Fibroblast of the conjunctiva (primary cell): ENCODE results near the gene QSOX2.

Experiments used
- DNase-seq: peaks from one replicate; pipeline ENCODE4 v3.0.0-alpha.2; 2010; ENCODE audit warnings: low read depth

Gene QSOX2

GRCh38 chr9:136251264-136252115 lies 5.9 kb upstream of the QSOX2 start:
- DNase-seq: no peak

DNA sequence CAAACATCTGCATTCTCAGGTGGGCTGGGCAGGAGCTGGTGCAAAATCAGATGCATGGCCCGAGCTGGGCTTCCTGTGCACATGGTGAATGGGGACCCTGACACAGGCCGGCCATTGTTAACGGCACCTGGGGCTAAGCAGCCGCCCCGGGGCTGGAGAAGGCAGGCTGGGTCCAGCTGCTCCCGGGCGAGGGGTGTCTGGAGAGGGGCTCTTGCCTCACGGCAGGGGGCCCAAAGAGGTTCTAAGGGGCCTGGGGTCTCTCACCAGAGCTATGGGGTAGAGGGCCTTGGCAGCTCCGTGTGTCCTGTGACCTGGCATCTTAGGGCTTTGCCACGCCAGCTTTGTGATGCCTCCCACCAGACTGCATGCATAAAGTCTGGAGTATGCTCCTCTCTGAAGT lies 5.1 kb upstream of the QSOX2 start:
- no peak for DNase-seq

DNA sequence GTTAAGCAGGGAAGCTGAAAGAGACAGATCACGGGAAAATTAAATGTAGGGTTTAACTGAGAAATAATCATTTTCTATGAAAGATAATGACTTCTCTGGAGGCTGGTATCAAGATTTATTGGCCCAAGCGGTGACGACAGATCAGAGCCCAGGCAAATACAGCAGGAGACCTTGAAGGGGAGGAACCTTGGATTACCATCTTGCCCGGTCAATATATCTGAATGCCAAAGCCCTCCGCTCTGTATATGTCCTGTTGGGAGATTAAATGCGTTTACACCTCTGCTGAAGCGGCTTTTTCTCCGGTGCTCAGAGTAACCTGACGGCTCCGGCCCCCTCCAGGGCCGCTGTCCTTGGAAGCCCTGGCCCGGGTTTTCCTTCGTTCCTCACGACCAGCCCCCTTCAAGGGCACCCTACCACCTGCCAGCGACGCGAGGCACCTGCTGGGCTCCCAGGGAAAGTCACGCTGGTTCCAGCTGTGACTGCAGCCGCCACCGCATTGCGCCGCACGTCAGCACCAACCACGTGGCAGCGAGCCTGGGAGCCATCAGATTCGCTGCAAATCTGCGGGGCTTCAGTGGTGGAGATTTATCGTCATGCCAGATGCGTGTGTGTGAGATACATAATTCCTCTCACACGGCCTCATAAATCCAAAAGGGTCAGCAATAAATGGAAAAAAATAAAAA lies 4.4 kb upstream of the QSOX2 start:
- no peak for DNase-seq

DNA sequence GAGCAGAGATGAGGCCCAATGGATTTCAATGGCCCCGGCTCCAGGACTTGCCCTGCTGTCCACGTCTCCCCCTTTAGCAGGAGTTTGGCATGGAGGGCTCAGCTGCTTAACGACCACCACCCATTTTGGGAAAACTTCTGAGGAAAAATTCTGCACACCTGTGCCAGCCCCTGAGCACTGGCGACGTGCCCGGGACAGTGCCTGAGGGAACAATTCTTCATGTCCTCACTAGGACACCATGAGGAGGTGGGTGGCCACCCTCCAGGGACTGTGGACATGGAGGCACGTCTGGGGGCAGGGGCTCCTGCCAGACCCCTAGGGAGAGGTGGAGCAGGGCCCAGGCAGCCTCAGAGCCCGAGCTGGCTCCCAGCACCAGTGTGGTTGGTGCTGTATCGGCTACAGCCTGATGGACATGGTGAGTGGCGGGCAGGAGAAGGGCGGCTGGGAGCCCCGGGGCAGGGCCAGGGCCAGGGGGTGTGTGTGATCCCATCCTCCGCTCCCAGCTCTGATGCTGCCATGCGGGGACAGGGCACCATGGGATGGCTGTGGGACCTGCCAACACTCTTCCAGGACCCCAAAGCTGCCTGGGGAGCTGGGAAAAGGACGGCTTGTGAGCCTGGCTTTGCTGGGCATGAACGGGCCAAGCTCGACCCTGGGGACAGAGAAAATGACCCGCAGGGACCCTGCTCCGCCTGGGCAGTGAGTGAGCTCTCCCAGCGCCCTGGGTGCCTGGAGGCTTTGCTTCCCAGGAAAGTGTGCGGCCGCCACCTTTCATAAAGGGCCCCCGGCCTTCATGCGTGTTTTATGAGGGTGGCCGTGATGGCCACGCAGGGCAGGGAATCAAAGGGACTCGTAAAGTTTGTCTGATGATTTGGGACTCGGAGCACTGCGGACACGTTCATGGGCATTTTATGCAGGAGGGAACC lies 3.6 kb upstream of the QSOX2 start:
- DNase-seq: no peak

DNA sequence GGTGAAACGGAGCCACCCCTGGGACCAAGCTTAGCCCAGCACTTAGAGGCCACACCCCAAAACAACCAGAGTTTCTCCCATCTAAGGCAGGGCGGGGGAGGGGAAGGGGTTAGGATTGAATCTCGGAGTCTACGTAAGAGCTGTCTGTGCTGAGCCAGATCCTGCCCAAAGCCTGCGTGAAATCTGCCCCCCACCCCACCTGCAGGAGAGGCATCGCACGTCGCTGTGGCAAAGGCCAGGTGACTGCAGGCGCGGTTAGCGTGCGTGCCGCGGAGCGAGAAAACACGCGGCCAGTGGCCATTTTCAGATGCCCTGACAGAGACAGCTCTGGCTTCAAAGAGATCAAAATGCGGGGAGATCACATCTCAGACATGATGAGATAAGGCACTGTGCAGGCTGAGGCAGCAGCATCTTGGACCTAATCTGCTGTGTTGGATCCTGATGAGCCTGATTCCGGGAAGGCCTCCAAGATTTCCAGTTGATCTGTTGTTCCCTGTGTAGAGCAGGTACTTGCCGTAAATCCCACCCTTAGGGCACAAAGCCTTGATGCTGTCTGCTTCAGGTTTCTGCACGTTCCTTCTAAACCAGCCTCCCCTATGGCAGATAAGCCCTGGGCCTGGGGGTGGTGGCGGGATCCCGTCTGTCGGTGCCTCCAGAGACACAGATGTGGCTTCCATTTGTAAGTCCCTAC lies 2.5 kb upstream of the QSOX2 start:
- no peak for DNase-seq

GRCh38 chr9:136247551-136247916 lies 1.9 kb upstream of the QSOX2 start:
- no peak for DNase-seq

- DNase-seq: no peak
Observed at GRCh38 chr9:136246849-136247550, 1.4 kb upstream of the QSOX2 start.

- no peak for DNase-seq
Observed at GRCh38 chr9:136244969-136245218, 718 bp downstream of the QSOX2 start.

GRCh38 chr9:136244122-136244968 lies 1.3 kb downstream of the QSOX2 start:
- DNase-seq: no peak

DNA sequence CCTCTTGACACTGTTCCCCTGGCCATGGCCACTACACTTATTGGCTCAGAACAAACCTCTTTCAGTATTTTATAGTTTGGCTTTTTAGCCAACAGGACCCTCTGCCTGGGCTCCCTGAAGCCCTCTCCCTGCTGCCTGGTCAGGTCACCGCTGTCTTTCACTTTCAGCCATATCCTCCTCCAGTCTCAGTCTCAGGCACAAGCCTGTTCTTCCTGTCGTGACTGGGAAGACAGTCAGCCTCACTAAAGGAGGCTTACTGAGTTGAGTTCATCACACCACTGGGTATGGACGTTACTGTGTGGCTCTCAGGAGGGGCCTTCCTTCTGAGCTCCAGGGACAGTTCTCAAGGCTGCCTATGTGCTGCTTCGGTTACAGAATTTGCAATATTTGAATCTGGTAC lies 2.0 kb downstream of the QSOX2 start:
- no peak for DNase-seq

- no peak for DNase-seq
Observed at GRCh38 chr9:136242918-136243525, 2.6 kb downstream of the QSOX2 start.

GRCh38 chr9:136242248-136242647 lies 3.4 kb downstream of the QSOX2 start:
- DNase-seq: no peak

- DNase-seq: no peak
Observed at GRCh38 chr9:136241542-136241941, 4.1 kb downstream of the QSOX2 start.

GRCh38 chr9:136240941-136241340 lies 4.7 kb downstream of the QSOX2 start:
- DNase-seq: no peak

DNA sequence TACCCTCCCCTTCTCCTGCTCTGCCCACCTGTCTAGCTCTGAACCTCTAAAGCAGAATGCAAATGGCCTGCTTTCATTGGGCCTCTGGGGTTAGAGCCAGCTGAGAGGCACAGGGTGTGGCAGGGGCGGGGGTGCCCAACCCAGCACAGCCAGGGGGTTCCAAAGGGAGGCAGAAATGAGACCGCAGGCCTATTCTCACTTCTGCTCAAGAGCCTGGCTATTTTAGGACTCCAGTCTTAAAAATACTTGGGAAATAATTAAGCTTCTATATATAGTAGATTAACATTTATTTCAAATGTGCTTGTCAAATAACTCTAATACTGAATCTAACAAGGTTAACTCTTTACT lies 5.7 kb downstream of the QSOX2 start:
- no peak for DNase-seq

DNA sequence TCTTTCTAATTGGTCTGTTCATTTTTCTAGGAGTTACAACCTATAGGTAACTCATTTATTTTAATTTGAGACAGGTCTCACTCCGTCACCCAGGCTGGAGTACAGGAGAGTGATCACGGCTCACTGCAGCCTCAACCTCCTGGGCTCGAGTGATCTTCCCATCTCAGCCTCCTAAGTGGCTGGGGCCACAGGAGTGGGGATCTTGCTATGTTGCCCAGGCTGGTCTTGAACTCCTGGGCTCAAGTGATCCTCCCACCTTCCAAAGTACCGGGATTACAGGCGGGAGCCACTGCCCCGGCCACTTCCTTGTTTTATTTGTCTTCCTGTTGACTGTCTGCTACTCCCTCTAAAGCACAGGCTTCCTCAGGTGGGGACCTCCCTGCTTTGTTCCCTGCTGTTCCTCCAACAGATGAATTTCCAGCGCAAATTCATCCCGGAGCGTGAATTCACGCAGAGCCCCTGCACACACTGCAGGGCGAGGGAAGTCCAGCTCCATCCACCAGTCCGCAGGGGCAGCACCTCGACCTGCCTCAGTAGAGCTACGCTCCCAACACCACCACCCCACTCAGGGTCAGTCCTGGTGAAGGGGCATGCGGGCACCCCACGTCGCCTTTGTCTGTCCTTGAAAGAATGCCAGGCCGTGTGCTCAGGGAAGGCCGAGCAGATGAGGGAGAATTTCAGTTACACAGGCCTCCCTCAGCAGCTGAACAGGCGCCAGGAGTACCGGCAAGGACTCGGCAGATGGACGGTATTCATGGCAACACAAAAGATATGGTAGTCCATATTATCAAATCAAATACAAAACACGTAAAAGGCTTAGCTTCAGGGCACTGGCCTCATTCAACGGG lies 6.3 kb downstream of the QSOX2 start:
- no peak for DNase-seq

DNA sequence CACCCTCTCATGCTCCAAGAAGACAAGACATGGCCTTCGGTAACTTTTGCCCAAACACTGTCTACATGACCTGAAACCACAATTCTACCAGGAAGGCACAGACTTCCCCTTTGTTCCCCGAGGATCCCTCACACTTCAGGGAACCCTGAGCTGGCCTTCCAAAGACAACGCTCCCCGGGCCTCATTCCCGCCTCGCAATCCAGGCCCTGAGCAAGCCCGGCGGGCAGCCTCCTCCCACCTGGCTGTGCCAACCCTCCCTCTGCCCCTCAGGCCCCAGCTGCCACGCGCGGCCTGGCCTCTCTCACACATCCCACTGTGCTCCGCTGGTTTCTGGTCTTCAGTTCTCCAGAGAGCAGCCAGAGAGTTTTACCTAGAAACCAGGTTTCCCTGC lies 7.3 kb downstream of the QSOX2 start:
- DNase-seq: no peak

DNA sequence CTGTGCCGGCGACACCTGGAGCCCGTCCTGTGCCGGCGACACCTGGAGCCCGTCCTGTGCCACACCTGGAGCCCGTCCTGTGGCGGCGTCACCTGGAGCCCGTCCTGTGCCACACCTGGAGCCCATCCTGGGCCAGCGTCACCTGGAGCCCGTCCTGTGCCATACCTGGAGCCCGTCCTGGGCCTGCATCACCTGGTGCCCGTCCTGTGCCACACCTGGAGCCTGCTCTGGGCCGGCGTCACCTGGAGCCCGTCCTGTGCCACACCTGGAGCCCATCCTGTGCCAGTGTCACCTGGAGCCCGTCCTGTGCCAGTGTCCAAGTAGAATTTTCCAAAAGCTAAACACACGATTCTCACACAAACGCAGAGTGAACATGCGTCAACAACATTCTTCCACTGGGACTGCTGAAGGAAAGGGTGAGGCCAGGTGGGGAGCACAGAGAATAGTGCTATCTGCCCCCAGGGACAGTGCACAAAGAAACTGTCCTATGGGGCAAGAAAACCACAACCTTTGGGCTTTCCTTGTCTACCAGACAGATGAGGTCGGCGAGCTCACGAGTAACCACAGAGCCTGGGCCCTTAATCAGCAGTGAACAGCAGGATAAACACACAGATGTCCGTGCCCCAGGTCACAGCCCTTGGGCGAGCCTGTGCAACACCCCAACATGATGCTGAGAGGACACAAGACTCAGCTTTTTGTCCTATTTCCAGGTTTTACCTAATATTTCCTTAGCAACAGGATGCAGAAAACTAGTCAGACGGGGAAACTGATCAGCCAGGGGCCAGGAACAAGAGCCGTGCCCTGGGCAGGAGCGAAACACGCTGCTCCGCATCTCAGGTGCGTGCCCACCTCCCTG lies 7.9 kb downstream of the QSOX2 start:
- no peak for DNase-seq
